Prostate gland (tissue), 2 donors: ENCODE results near the gene SMIM5. TPM values are rescaled to one million over a fixed set of nuclear protein-coding genes. Genes with fewer than 3 reads are reported as not detected.

ENCODE experiments used
- DNase-seq: peaks from one replicate; pipeline ENCODE4 v3.0.0-alpha.2; 2019; ENCODE audit warnings: low spot score
- H3K27ac ChIP-seq, 2 donors: fragments of 200-600 bp; sonication (generic); 2 replicates each; pipeline ENCODE4 v1.5.1; 2017 to 2019
- H3K27me3 ChIP-seq: fragments of 200-600 bp; sonication (generic); replicated peaks from 2 replicates; pipeline ENCODE4 v1.5.1; 2019; ENCODE audit not compliant: insufficient read depth
- H3K36me3 ChIP-seq, 2 donors: fragments of 200-600 bp; sonication (generic); 1 replicate in 1 of 2; 2 replicates in 1 of 2; pipeline versions ENCODE4 v1.5.1 to v1.8.1; 2017 to 2019
- H3K4me1 ChIP-seq: fragments of 200-600 bp; sonication (generic); replicated peaks from 2 replicates; pipeline ENCODE4 v1.5.1; 2019
- H3K4me3 ChIP-seq, 2 donors: fragments of 200-600 bp; sonication (generic); 2 replicates each; pipeline ENCODE4 v1.5.1; 2017 to 2019
- H3K9me3 ChIP-seq: fragments of 200-600 bp; sonication (generic); 2 replicates; pipeline ENCODE4 v1.5.1; 2017
- CTCF ChIP-seq, 4 experiments: fragments of 200-600 bp in 2 of 4; fragments of 450-650 bp in 2 of 4; sonication (generic) in 2 of 4; IDR thresholded peaks; 1 replicate in 3 of 4; 2 replicates in 1 of 4; pipeline ENCODE4 v1.5.1; 2016 to 2019; ENCODE audit warnings: antibody characterized with exemption in 4 of 4, mild to moderate bottlenecking in 2 of 4, moderate library complexity in 2 of 4
- POLR2A ChIP-seq: fragments of 450-650 bp; IDR thresholded peaks from one replicate; pipeline ENCODE4 v1.6.1; 2016; ENCODE audit warnings: antibody characterized with exemption, mild to moderate bottlenecking
- POLR2AphosphoS5 ChIP-seq: sonication (generic); formaldehyde crosslinking; IDR thresholded peaks from one replicate; pipeline ENCODE4 v1.6.1; 2017; ENCODE audit warnings: antibody characterized with exemption
- WGBS: methylation state at CpG from one replicate; pipeline ENCODE4 v1.1.5; 2018; 5-methylcytosine and 5-hydroxymethylcytosine counted together
- intact Hi-C: fragments of 100-400 bp; cut with DNase I; formaldehyde crosslinking; loops from one replicate; pipeline ENCODE4 v1.14.2; 2022
- total RNA-seq, 2 donors: library from RNA; depleted of rRNA; stranded (reverse); fragments of >200 nt; gene quantifications; one replicate each; pipeline ENCODE4 v1.1.0, GENCODE V29; 2016

The SMIM5 gene
- total RNA-seq, 2 donors from 2014 or later = 0.27 to 4.1 TPM

- intact Hi-C loops = no loop called here
- DNase-seq = no peak
- Histone ChIP-seq H3K9me3 (no peaks in the 10 kb centered on the region), H3K27ac (no peak overlapping the region), H3K27me3 (no peaks in the 10 kb centered on the region), H3K36me3 (no peaks in the 10 kb centered on the region), H3K4me3 (no peak overlapping the region), H3K4me1 (no peaks in the 10 kb centered on the region)
- 83% methylated on average over 29 of the region's 36 CpGs for WGBS
- TF ChIP-seq CTCF (IDR thresholded peaks at IDR 0.05) (peak in 1 of 4 experiments; percentile 21), POLR2A (no peak), POLR2AphosphoS5 (no peak)
Measured at GRCh38 chr17:75619506-75620431, 13.5 kb upstream of the SMIM5 start.

GRCh38 chr17:75621489-75621888, 11.7 kb upstream of the SMIM5 start:
- DNase-seq = no peak
- H3K27me3 ChIP-seq = no peaks in the 10 kb centered on the region
- H3K4me3 ChIP-seq = no peak overlapping the region
- no peak overlapping the region for H3K27ac ChIP-seq
- TF ChIP-seq POLR2A (no peak), CTCF (IDR thresholded peaks at IDR 0.05) (no peak), POLR2AphosphoS5 (no peak)
- 93% methylated on average over 4 of the region's 4 CpGs for WGBS
- H3K9me3 ChIP-seq = no peaks in the 10 kb centered on the region
- H3K36me3 ChIP-seq = peaks cover 0 to 3% of the 10 kb centered on the region in 2 donors
- H3K4me1 ChIP-seq = no peaks in the 10 kb centered on the region
- intact Hi-C loops = no loop called here

- intact Hi-C loops = no loop called here
- 84% methylated on average over 8 of the region's 8 CpGs for WGBS
Measured at GRCh38 chr17:75622076-75622475, 11.2 kb upstream of the SMIM5 start.

GRCh38 chr17:75622771-75623273, 10.4 kb upstream of the SMIM5 start:
- intact Hi-C loops = no loop called here
- Histone ChIP-seq H3K4me3 (no peak overlapping the region), H3K9me3 (no peaks in the 10 kb centered on the region), H3K36me3 (peaks cover 0 to 3% of the 10 kb centered on the region in 2 donors), H3K27ac (no peak overlapping the region), H3K4me1 (no peaks in the 10 kb centered on the region), H3K27me3 (no peaks in the 10 kb centered on the region)
- WGBS = 88% methylated on average over 15 of the region's 15 CpGs
- TF ChIP-seq POLR2A (no peak), CTCF (IDR thresholded peaks at IDR 0.05) (no peak), POLR2AphosphoS5 (no peak)
- DNase-seq = no peak

More at GRCh38 chr17:75622076-75622475, 11.2 kb upstream of the SMIM5 start:
- no peaks in the 10 kb centered on the region for H3K27me3 ChIP-seq
- H3K36me3 ChIP-seq = peaks cover 0 to 3% of the 10 kb centered on the region in 2 donors
- H3K9me3 ChIP-seq = no peaks in the 10 kb centered on the region
- no peak for TF ChIP-seq CTCF (IDR thresholded peaks at IDR 0.05)
- no peak for TF ChIP-seq POLR2A
- no peak for TF ChIP-seq POLR2AphosphoS5
- no peak overlapping the region for H3K27ac ChIP-seq
- H3K4me3 ChIP-seq = no peak overlapping the region
- H3K4me1 ChIP-seq = no peaks in the 10 kb centered on the region
- no peak for DNase-seq
